Naive thymus-derived CD4-positive, alpha-beta T cell (primary cell): ENCODE measurements around the gene GRIA4. TPM values are rescaled to one million over a fixed set of nuclear protein-coding genes. Genes with fewer than 3 reads are reported as not detected.

Source experiments
- ATAC-seq: fragments of 150-1000 bp; cut with Tn5 transposase; 2 replicates; pipeline ENCODE4 v1.10.0; 2021; ENCODE audit warnings: mild to moderate bottlenecking, moderate library complexity
- CTCF ChIA-PET: fragments of 350-600 bp; sonication (Branson Sonifier 250); formaldehyde crosslinking; loops from one replicate; lab custom pipeline; 2021; ENCODE audit warnings: antibody characterized with exemption; lab: Charles Lee
- POLR2A ChIA-PET: fragments of 350-600 bp; sonication (Branson Sonifier 250); formaldehyde crosslinking; loops from one replicate; lab custom pipeline; 2021; ENCODE audit warnings: antibody characterized with exemption, inconsistent platforms; lab: Charles Lee
- DNase-seq, 9 donors: peaks; one replicate each; pipeline versions ENCODE4 v3.0.0 to v3.0.0-alpha.2; 2020 to 2022; ENCODE audit warnings: mixed read lengths in 1 of 9
- H3K27ac ChIP-seq: one replicate; pipeline ENCODE4 v1.7.0; 2013; ENCODE audit warnings: mild to moderate bottlenecking, low read depth, low read length, moderate library complexity
- H3K27me3 ChIP-seq, 2 donors: one replicate each; pipeline ENCODE4 v1.7.0; 2013; ENCODE audit warnings: low read length in 2 of 2, mild to moderate bottlenecking in 2 of 2, moderate library complexity in 2 of 2; ENCODE audit not compliant: control insufficient read depth in 2 of 2, insufficient read depth in 2 of 2
- H3K36me3 ChIP-seq, 3 experiments: 1 replicate in 2 of 3; 2 replicates in 1 of 3; pipeline ENCODE4 v1.7.0; 2013; ENCODE audit warnings: low read length in 3 of 3, mild to moderate bottlenecking in 3 of 3, moderate library complexity in 1 of 3; ENCODE audit not compliant: insufficient read depth in 3 of 3, control insufficient read depth in 2 of 3
- H3K4me1 ChIP-seq, 2 donors: one replicate each; pipeline ENCODE4 v1.7.0; 2013; ENCODE audit warnings: low read length in 2 of 2, mild to moderate bottlenecking in 2 of 2, moderate library complexity in 1 of 2; ENCODE audit not compliant: control insufficient read depth in 2 of 2, insufficient read depth in 2 of 2
- H3K4me3 ChIP-seq: 2 replicates; pipeline ENCODE4 v1.7.0; 2013; ENCODE audit warnings: mild to moderate bottlenecking, low read length
- H3K9me3 ChIP-seq, 3 experiments: 1 replicate in 2 of 3; 2 replicates in 1 of 3; pipeline ENCODE4 v1.7.0; 2013; ENCODE audit warnings: low read length in 3 of 3; ENCODE audit not compliant: control insufficient read depth in 2 of 3
- H3K27ac Mint-ChIP-seq, 9 donors: one replicate each; pipeline ENCODE4 v1.8.0; 2020 to 2022; ENCODE audit warnings: mixed read lengths in 9 of 9, mild to moderate bottlenecking in 8 of 9, moderate library complexity in 5 of 9, inconsistent platforms in 2 of 9
- H3K27me3 Mint-ChIP-seq, 5 donors: one replicate each; pipeline ENCODE4 v1.8.0; 2021 to 2022; ENCODE audit warnings: mixed read lengths in 5 of 5, mild to moderate bottlenecking in 1 of 5
- H3K36me3 Mint-ChIP-seq, 5 donors: one replicate each; pipeline ENCODE4 v1.8.0; 2020 to 2022; ENCODE audit warnings: mixed read lengths in 5 of 5, mild to moderate bottlenecking in 3 of 5, inconsistent platforms in 1 of 5
- H3K4me1 Mint-ChIP-seq, 7 donors: one replicate each; pipeline ENCODE4 v1.8.0; 2020 to 2022; ENCODE audit warnings: mixed read lengths in 7 of 7, mild to moderate bottlenecking in 3 of 7, inconsistent platforms in 1 of 7
- H3K4me3 Mint-ChIP-seq, 10 donors: one replicate each; pipeline ENCODE4 v1.8.0; 2020 to 2022; ENCODE audit warnings: mild to moderate bottlenecking in 10 of 10, mixed read lengths in 10 of 10, moderate library complexity in 6 of 10, inconsistent platforms in 2 of 10
- H3K9me3 Mint-ChIP-seq, 11 donors: one replicate each; pipeline ENCODE4 v1.8.0; 2020 to 2022; ENCODE audit warnings: mixed read lengths in 11 of 11, mild to moderate bottlenecking in 4 of 11, inconsistent platforms in 1 of 11, moderate library complexity in 1 of 11
- intact Hi-C, 2 donors: fragments of 100-400 bp; cut with micrococcal nuclease; formaldehyde crosslinking; loops; one replicate each; pipeline ENCODE4 v1.15.1; 2023
- polyA plus RNA-seq, 2 donors: library from polyadenylated mRNA; unstranded; fragments of 300-500 nt; fragmentation: Illumina TruSeq; gene quantifications; one replicate each; pipeline ENCODE4 v1.2.3, GENCODE V29; 2021
- total RNA-seq, 6 experiments: library from RNA in 5 of 6; stranded (reverse) in 5 of 6; gene quantifications; 1 replicate in 5 of 6; 2 replicates in 1 of 6; pipeline ENCODE4 v1.2.3 and lab custom pipeline; 2021 to 2026

The GRIA4 gene
- total and polyA plus RNA-seq, 7 experiments from 2014 or later, result not detected

GRCh38 chr11:105911454-105911853 lies 301.6 kb downstream of the GRIA4 start:
- no peak overlapping the region for H3K4me3 Mint-ChIP-seq
- H3K4me1 Mint-ChIP-seq, result no peaks in the 10 kb centered on the region
- no peak overlapping the region for H3K27ac Mint-ChIP-seq
- H3K9me3 Mint-ChIP-seq, result no peaks in the 10 kb centered on the region
- Histone ChIP-seq H3K36me3 (no peaks in the 10 kb centered on the region), H3K27me3 (no peaks in the 10 kb centered on the region), H3K27ac (no peak overlapping the region), H3K4me3 (no peak overlapping the region), H3K9me3 (no peaks in the 10 kb centered on the region), H3K4me1 (no peaks in the 10 kb centered on the region)
- intact Hi-C loops, result no loop called here
- DNase-seq (no peak), ATAC-seq (no peak)
- no peaks in the 10 kb centered on the region for H3K27me3 Mint-ChIP-seq
- POLR2A ChIA-PET, result no interaction called here
- no peaks in the 10 kb centered on the region for H3K36me3 Mint-ChIP-seq
- CTCF ChIA-PET, result no interaction called here

DNA sequence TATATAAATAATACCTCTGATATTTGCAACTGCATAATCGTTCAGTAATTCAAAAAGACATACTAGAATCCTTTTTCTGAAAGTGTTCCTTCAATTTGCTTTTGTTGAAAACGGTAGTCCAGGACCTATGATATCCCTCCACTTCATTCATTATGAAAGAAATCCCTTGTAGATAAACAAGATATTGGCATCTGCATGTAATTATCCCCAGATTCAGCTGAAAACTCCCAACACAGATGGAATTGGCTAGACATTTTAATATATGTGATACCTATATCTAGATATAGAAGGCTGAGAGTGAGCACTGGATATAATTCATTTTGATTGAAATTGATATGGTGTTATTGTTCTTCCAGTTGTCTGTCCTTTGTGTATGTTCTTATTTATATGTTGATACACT lies 302.8 kb downstream of the GRIA4 start:
- H3K4me1 Mint-ChIP-seq, result no peaks in the 10 kb centered on the region
- no peaks in the 10 kb centered on the region for H3K36me3 Mint-ChIP-seq
- H3K27me3 Mint-ChIP-seq, result no peaks in the 10 kb centered on the region
- H3K4me3 Mint-ChIP-seq, result no peak overlapping the region
- Histone ChIP-seq H3K36me3 (no peaks in the 10 kb centered on the region), H3K27me3 (no peaks in the 10 kb centered on the region), H3K4me1 (no peaks in the 10 kb centered on the region), H3K9me3 (no peaks in the 10 kb centered on the region), H3K27ac (no peak overlapping the region), H3K4me3 (no peak overlapping the region)
- ChIA-PET POLR2A (no interaction called here), CTCF (no interaction called here)
- DNase-seq (no peak), ATAC-seq (no peak)
- H3K9me3 Mint-ChIP-seq, result no peaks in the 10 kb centered on the region
- intact Hi-C loops, result no loop called here
- H3K27ac Mint-ChIP-seq, result no peak overlapping the region

DNA sequence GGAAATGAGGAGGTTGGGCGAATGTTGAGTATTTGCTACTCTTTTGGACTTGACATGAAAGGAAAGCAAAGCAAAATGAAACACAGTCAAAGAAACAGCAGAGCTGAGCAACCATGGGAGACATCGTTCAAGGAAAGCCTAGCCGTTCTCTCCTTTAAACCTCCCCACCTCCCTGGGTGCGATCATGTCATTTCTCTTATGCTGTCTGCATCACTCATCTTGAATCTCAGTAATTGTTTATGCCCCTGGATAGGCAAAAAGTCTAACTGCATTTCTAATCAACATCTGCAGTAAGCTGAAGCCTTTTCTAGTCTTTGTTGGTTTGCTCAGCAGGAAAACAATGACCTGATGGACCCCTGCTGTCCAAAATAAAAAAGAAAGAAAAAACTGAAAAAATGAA lies 305.1 kb downstream of the GRIA4 start:
- ChIA-PET CTCF (no interaction called here), POLR2A (no interaction called here)
- H3K4me3 Mint-ChIP-seq, result no peak overlapping the region
- intact Hi-C loops, result no loop called here
- no peak overlapping the region for H3K27ac Mint-ChIP-seq
- no peaks in the 10 kb centered on the region for H3K36me3 ChIP-seq
- no peaks in the 10 kb centered on the region for H3K36me3 Mint-ChIP-seq
- no peaks in the 10 kb centered on the region for H3K9me3 ChIP-seq
- no peak overlapping the region for H3K4me3 ChIP-seq
- no peaks in the 10 kb centered on the region for H3K27me3 ChIP-seq
- H3K9me3 Mint-ChIP-seq, result no peaks in the 10 kb centered on the region
- H3K27me3 Mint-ChIP-seq, result peaks cover 0 to 6% (median 0%) of the 10 kb centered on the region in 5 donors
- H3K4me1 ChIP-seq, result no peaks in the 10 kb centered on the region
- ATAC-seq (no peak), DNase-seq (no peak)
- H3K27ac ChIP-seq, result no peak overlapping the region
- H3K4me1 Mint-ChIP-seq, result no peaks in the 10 kb centered on the region

GRCh38 chr11:105918039-105918438 lies 308.2 kb downstream of the GRIA4 start:
- no peaks in the 10 kb centered on the region for H3K36me3 ChIP-seq
- H3K4me1 ChIP-seq, result no peaks in the 10 kb centered on the region
- H3K27ac Mint-ChIP-seq, result no peak overlapping the region
- no peak overlapping the region for H3K4me3 Mint-ChIP-seq
- no peak overlapping the region for H3K4me3 ChIP-seq
- H3K4me1 Mint-ChIP-seq, result no peaks in the 10 kb centered on the region
- ChIA-PET CTCF (no interaction called here), POLR2A (no interaction called here)
- no peak for ATAC-seq
- no peaks in the 10 kb centered on the region for H3K9me3 Mint-ChIP-seq
- H3K27ac ChIP-seq, result no peak overlapping the region
- no peak for DNase-seq
- H3K27me3 ChIP-seq, result no peaks in the 10 kb centered on the region
- H3K36me3 Mint-ChIP-seq, result no peaks in the 10 kb centered on the region
- H3K9me3 ChIP-seq, result no peaks in the 10 kb centered on the region
- peaks cover 0 to 6% (median 3%) of the 10 kb centered on the region in 5 donors for H3K27me3 Mint-ChIP-seq
- intact Hi-C loops, result no loop called here

GRCh38 chr11:105918600-105918999 lies 308.7 kb downstream of the GRIA4 start:
- Mint-ChIP-seq H3K27me3 (peaks cover 0 to 6% (median 3%) of the 10 kb centered on the region in 5 donors), H3K4me3 (no peak overlapping the region), H3K27ac (no peak overlapping the region), H3K4me1 (no peaks in the 10 kb centered on the region), H3K36me3 (no peaks in the 10 kb centered on the region), H3K9me3 (no peaks in the 10 kb centered on the region)
- Histone ChIP-seq H3K9me3 (no peaks in the 10 kb centered on the region), H3K36me3 (no peaks in the 10 kb centered on the region), H3K27ac (no peak overlapping the region), H3K27me3 (no peaks in the 10 kb centered on the region), H3K4me1 (no peaks in the 10 kb centered on the region), H3K4me3 (no peak overlapping the region)
- ChIA-PET POLR2A (no interaction called here), CTCF (no interaction called here)
- DNase-seq (no peak), ATAC-seq (no peak)
- intact Hi-C loops, result no loop called here

DNA sequence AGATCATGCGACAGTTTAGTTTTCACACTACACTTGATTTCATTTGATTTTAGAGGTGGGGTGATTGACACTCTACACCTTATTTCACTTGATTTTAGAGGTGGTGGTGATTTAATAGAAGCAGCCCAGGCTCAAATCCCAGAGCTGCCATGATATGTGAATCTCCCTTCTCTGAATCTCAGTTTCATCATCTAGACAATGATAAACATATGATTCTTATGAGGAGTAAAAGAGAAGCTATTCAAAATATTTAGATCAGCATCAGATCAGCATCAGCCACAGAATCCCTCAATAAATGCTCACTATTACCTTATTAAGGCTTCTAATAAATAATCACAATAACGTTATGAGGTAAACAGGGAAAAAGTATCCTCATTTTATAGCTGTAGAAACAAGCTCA lies 313.4 kb downstream of the GRIA4 start:
- no peaks in the 10 kb centered on the region for H3K36me3 ChIP-seq
- no peaks in the 10 kb centered on the region for H3K4me1 ChIP-seq
- ChIA-PET POLR2A (no interaction called here), CTCF (no interaction called here)
- H3K9me3 ChIP-seq, result no peaks in the 10 kb centered on the region
- no peaks in the 10 kb centered on the region for H3K27me3 ChIP-seq
- ATAC-seq, result no peak
- H3K27ac ChIP-seq, result no peak overlapping the region
- no peaks in the 10 kb centered on the region for H3K4me1 Mint-ChIP-seq
- H3K9me3 Mint-ChIP-seq, result no peaks in the 10 kb centered on the region
- no peak for DNase-seq
- intact Hi-C loops, result no loop called here
- no peaks in the 10 kb centered on the region for H3K36me3 Mint-ChIP-seq
- H3K27me3 Mint-ChIP-seq, result peaks cover 0 to 6% (median 3%) of the 10 kb centered on the region in 5 donors
- H3K27ac Mint-ChIP-seq, result no peak overlapping the region
- no peak overlapping the region for H3K4me3 ChIP-seq
- no peak overlapping the region for H3K4me3 Mint-ChIP-seq

- Mint-ChIP-seq H3K36me3 (no peaks in the 10 kb centered on the region), H3K4me1 (no peaks in the 10 kb centered on the region), H3K4me3 (no peak overlapping the region), H3K27ac (no peak overlapping the region), H3K27me3 (peaks cover 0 to 4% (median 0%) of the 10 kb centered on the region in 5 donors), H3K9me3 (no peaks in the 10 kb centered on the region)
- no peak for ATAC-seq
- H3K4me3 ChIP-seq, result no peak overlapping the region
- ChIA-PET CTCF (no interaction called here), POLR2A (no interaction called here)
- intact Hi-C loops, result no loop called here
- no peaks in the 10 kb centered on the region for H3K9me3 ChIP-seq
- no peaks in the 10 kb centered on the region for H3K36me3 ChIP-seq
- no peak overlapping the region for H3K27ac ChIP-seq
- H3K4me1 ChIP-seq, result no peaks in the 10 kb centered on the region
- no peak for DNase-seq
- no peaks in the 10 kb centered on the region for H3K27me3 ChIP-seq
These were observed 313.9 kb downstream of the GRIA4 start for GRCh38 chr11:105923807-105924206.
